HFFc6 (cell line): Measurements from ENCODE around the gene CTXN2. TPM values are rescaled to one million over a fixed set of nuclear protein-coding genes. Genes with fewer than 3 reads are reported as not detected.

Experiments used
- DNase-seq: peaks from one replicate; pipeline ENCODE4 v3.0.0-alpha.2; 2018
- H3K27ac Mint-ChIP-seq: 2 replicates; pipeline ENCODE4 v1.8.0; 2020; ENCODE audit warnings: mild to moderate bottlenecking, mixed read lengths
- H3K27me3 Mint-ChIP-seq: 2 replicates; pipeline ENCODE4 v1.8.0; 2021; ENCODE audit warnings: mild to moderate bottlenecking, moderate library complexity, mixed read lengths; ENCODE audit not compliant: insufficient read depth
- H3K36me3 Mint-ChIP-seq: 2 replicates; pipeline ENCODE4 v1.8.0; 2021; ENCODE audit warnings: low read depth, mixed read lengths
- H3K4me1 Mint-ChIP-seq: 2 replicates; pipeline ENCODE4 v1.8.0; 2020; ENCODE audit warnings: low read depth, mixed read lengths
- H3K4me3 Mint-ChIP-seq: 2 replicates; pipeline ENCODE4 v1.8.0; 2020; ENCODE audit warnings: mild to moderate bottlenecking, moderate library complexity, mixed read lengths
- H3K9me3 Mint-ChIP-seq: 2 replicates; pipeline ENCODE4 v1.8.0; 2020; ENCODE audit warnings: mild to moderate bottlenecking, mixed read lengths
- total RNA-seq, 6 experiments: library from RNA; stranded (reverse); fragmentation: NEBNext Ultra II Directional; extraction: Animal tissue kit (Norgen Biotek cat#: 25700); gene quantifications; 2 replicates in 1 of 6; 3 replicates in 5 of 6; pipeline ENCODE4 v1.2.3, GENCODE V29; 2021
- TF ChIP-seq, protein P1 (sequence below): fragments of 200-600 bp; sonication (generic); IDR thresholded peaks from 2 replicates; pipeline ENCODE4 v1.5.0; 2021; ENCODE audit warnings: antibody characterized with exemption, mild to moderate bottlenecking

Gene CTXN2
- total RNA-seq, 6 experiments from 2014 or later = not detected

- TF ChIP-seq, protein P1, sequence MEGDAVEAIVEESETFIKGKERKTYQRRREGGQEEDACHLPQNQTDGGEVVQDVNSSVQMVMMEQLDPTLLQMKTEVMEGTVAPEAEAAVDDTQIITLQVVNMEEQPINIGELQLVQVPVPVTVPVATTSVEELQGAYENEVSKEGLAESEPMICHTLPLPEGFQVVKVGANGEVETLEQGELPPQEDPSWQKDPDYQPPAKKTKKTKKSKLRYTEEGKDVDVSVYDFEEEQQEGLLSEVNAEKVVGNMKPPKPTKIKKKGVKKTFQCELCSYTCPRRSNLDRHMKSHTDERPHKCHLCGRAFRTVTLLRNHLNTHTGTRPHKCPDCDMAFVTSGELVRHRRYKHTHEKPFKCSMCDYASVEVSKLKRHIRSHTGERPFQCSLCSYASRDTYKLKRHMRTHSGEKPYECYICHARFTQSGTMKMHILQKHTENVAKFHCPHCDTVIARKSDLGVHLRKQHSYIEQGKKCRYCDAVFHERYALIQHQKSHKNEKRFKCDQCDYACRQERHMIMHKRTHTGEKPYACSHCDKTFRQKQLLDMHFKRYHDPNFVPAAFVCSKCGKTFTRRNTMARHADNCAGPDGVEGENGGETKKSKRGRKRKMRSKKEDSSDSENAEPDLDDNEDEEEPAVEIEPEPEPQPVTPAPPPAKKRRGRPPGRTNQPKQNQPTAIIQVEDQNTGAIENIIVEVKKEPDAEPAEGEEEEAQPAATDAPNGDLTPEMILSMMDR = no peak
- Mint-ChIP-seq H3K27ac (no peak within 1 kb of the TSS), H3K27me3 (peaks cover 11% of the 10 kb centered on the region), H3K4me3 (no peak within 1 kb of the TSS), H3K9me3 (no peaks in the 10 kb centered on the region), H3K4me1 (no peaks in the 10 kb centered on the region), H3K36me3 (no peaks in the 10 kb centered on the region)
- no peak for DNase-seq
Observed at GRCh38 chr15:48205981-48206380, 14.5 kb downstream of the CTXN2 start, which contains the start of gene SLC12A1. Gene SLC12A1, plus strand, starts transcription at chr15:48206302. Its CDS starts 1,418 bp downstream, at chr15:48207720.

DNA sequence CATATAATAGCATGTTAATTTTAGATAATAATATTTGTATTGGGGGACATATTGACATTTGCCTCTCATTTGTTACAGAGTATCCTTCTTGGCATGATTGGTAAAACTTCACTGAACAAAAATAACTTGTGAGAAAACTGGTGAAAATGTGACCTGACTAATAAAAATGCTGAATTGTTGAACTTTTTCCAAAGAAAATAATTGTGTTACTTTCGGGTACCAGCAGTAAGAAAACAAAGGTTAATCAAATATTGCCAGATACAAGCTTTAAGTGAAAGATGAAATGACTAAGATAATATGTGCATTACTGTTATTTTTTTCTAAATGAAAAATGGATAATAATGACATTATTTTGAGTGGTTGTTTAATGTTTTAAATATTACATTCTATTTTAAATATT lies 29.8 kb downstream of the CTXN2 start:
- no peak for DNase-seq
- TF ChIP-seq, protein P1 = no peak
- Mint-ChIP-seq H3K4me3 (no peak overlapping the region), H3K27ac (no peak overlapping the region), H3K27me3 (peaks cover 23% of the 10 kb centered on the region), H3K36me3 (no peaks in the 10 kb centered on the region), H3K4me1 (peaks cover 7% of the 10 kb centered on the region), H3K9me3 (no peaks in the 10 kb centered on the region)

GRCh38 chr15:48221885-48222284 lies 30.4 kb downstream of the CTXN2 start:
- Mint-ChIP-seq H3K4me3 (no peak overlapping the region), H3K27me3 (peaks cover 23% of the 10 kb centered on the region), H3K4me1 (peaks cover 7% of the 10 kb centered on the region), H3K9me3 (no peaks in the 10 kb centered on the region), H3K36me3 (no peaks in the 10 kb centered on the region), H3K27ac (no peak overlapping the region)
- TF ChIP-seq, protein P1 = no peak
- DNase-seq = peak; percentile 15

GRCh38 chr15:48222627-48223026 lies 31.2 kb downstream of the CTXN2 start:
- H3K36me3 Mint-ChIP-seq = no peaks in the 10 kb centered on the region
- TF ChIP-seq, protein P1 = no peak
- DNase-seq = no peak
- H3K27ac Mint-ChIP-seq = no peak overlapping the region
- H3K27me3 Mint-ChIP-seq = peaks cover 23% of the 10 kb centered on the region
- peaks cover 7% of the 10 kb centered on the region for H3K4me1 Mint-ChIP-seq
- no peaks in the 10 kb centered on the region for H3K9me3 Mint-ChIP-seq
- no peak overlapping the region for H3K4me3 Mint-ChIP-seq

DNA sequence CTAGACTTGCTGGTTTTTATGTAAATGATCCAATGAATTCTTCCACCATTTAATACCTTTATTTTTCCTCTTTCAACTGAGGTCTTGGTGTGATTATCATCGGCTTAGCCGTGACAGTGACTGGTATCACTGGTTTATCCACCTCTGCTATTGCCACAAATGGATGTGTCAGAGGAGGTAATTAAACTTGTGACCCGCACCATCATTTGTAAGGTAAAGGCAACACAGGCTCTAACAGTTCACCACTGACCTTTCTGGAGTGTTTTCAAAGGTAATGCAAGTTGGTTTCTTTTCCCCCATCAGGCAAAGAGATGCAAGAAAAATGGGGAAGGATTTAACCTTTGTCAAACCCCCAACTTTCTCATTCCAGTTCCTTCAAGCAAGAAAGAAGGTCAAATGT lies 34.3 kb downstream of the CTXN2 start:
- H3K9me3 Mint-ChIP-seq = no peaks in the 10 kb centered on the region
- H3K4me3 Mint-ChIP-seq = no peak overlapping the region
- no peaks in the 10 kb centered on the region for H3K36me3 Mint-ChIP-seq
- peaks cover 7% of the 10 kb centered on the region for H3K4me1 Mint-ChIP-seq
- TF ChIP-seq, protein P1 = no peak
- peaks cover 8% of the 10 kb centered on the region for H3K27me3 Mint-ChIP-seq
- no peak overlapping the region for H3K27ac Mint-ChIP-seq
- no peak for DNase-seq

DNA sequence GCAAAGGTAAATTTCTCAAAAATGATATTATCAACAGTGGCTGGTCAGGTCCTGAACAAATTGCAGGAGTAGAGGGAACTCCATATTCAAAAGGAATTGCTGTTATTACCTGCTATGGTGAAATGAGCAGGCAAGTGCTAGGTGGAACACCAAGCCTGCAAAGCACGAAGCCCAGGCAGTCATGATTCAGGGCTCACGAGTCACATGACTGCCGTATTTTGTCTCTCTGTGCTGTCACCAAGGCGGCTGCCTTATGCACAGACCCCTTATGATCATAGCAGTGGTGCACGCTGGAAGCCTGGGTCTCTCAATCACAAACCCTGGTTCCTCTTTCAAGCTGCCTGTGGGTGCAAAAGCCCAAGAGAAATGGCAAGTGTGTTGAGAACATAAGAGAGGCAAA lies 39.0 kb downstream of the CTXN2 start:
- Mint-ChIP-seq H3K4me1 (no peaks in the 10 kb centered on the region), H3K27ac (no peak overlapping the region), H3K9me3 (no peaks in the 10 kb centered on the region), H3K4me3 (no peak overlapping the region), H3K36me3 (no peaks in the 10 kb centered on the region), H3K27me3 (peaks cover 2% of the 10 kb centered on the region)
- TF ChIP-seq, protein P1 = no peak
- DNase-seq = no peak
